K562 (cell line): ENCODE measurements around the gene TRIM3. TPM values are rescaled to one million over a fixed set of nuclear protein-coding genes. Genes with fewer than 3 reads are reported as not detected.

Experiments used
- ATAC-seq: fragments of 200-7000 bp; cut with Tn5 transposase; 3 replicates; pipeline ENCODE4 v1.9.1; 2020; ENCODE audit warnings: moderate library complexity
- BruUV-seq: library from RNA; stranded (reverse); fragments of 400-500 nt; replicated peaks from 2 replicates; lab custom pipeline; 2021; lab: Mats Ljungman, UMichigan
- CTCF ChIA-PET: fragments of 300-600 bp; formaldehyde crosslinking; extraction: SDS; loops from one replicate; lab custom pipeline; 2021; ENCODE audit warnings: low intra/inter-chr PET ratio; lab: Yijun Ruan, JAX
- POLR2A ChIA-PET: fragments of 300-600, 350-650 bp; sonication (Branson Sonifier 250); formaldehyde crosslinking; extraction: SDS; loops from one replicate; lab custom pipeline; 2021; ENCODE audit warnings: antibody characterized with exemption, inconsistent platforms; lab: Yijun Ruan, JAX
- DNase-seq, 4 experiments: peaks; one replicate each; pipeline versions ENCODE4 v3.0.0 to v3.0.0-alpha.2; 2011 to 2018; ENCODE audit warnings: low spot score in 3 of 4, mixed read lengths in 3 of 4; ENCODE audit errors: extremely low read depth in 1 of 4
- FAIRE-seq: peaks from 2 replicates; lab custom pipeline; 2011; peaks lifted over from hg19 to GRCh38; lab: Jason Lieb, UNC
- H2AFZ ChIP-seq: 2 replicates; pipeline ENCODE4 v1.6.0; 2011; ENCODE audit warnings: low read depth, low read length, control low read depth, inconsistent platforms
- H3K27ac ChIP-seq: fragments of 200-600 bp; 3 replicates; pipeline ENCODE4 v1.8.0; 2011; ENCODE audit warnings: low read depth, mild to moderate bottlenecking, control low read depth, inconsistent platforms, low read length, moderate library complexity, mixed read lengths; ENCODE audit errors: extremely low read depth
- H3K27me3 ChIP-seq, 2 experiments: fragments of 300-600 bp in 1 of 2; 2 replicates in 1 of 2; 3 replicates in 1 of 2; pipeline versions ENCODE4 v1.6.0 to v1.8.0; 2011; ENCODE audit warnings: inconsistent platforms in 2 of 2, low read length in 2 of 2, mild to moderate bottlenecking in 1 of 2, mixed read lengths in 1 of 2, moderate library complexity in 1 of 2; ENCODE audit not compliant: control insufficient read depth in 2 of 2, insufficient read depth in 2 of 2
- H3K36me3 ChIP-seq: fragments of 300-600 bp; 3 replicates; pipeline ENCODE4 v1.8.0; 2011; ENCODE audit warnings: mild to moderate bottlenecking, low read length, inconsistent platforms; ENCODE audit not compliant: control insufficient read depth, insufficient read depth
- H3K4me1 ChIP-seq, 2 experiments: fragments of 200-600 bp in 1 of 2; replicated peaks in 1 of 2; 2 replicates in 1 of 2; 3 replicates in 1 of 2; pipeline versions ENCODE4 v1.5.1 to v1.8.0; 2011; ENCODE audit warnings: inconsistent platforms in 2 of 2, low read length in 2 of 2, mild to moderate bottlenecking in 1 of 2, mixed read lengths in 1 of 2, moderate library complexity in 1 of 2; ENCODE audit not compliant: control insufficient read depth in 2 of 2, insufficient read depth in 2 of 2
- H3K4me2 ChIP-seq: 2 replicates; pipeline ENCODE4 v1.6.1; 2011; ENCODE audit warnings: low read length, control low read depth, inconsistent platforms, mixed read lengths; ENCODE audit not compliant: insufficient read depth
- H3K4me3 ChIP-seq: fragments of 200-600 bp; sonication (generic), shearing (Covaris generic); 2 replicates; pipeline ENCODE4 v1.5.1; 2016; ENCODE audit warnings: control low read depth, inconsistent platforms
- H3K79me2 ChIP-seq: fragments of 200-600 bp; 3 replicates; pipeline ENCODE4 v1.8.0; 2011; ENCODE audit warnings: low read length, inconsistent platforms; ENCODE audit not compliant: control insufficient read depth, insufficient read depth
- H3K9ac ChIP-seq, 2 experiments: 2 replicates each; pipeline versions ENCODE4 v1.6.0 to v1.6.1; 2011; ENCODE audit warnings: low read depth in 2 of 2, low read length in 2 of 2, control low read depth in 1 of 2, inconsistent platforms in 1 of 2, mild to moderate bottlenecking in 1 of 2, mixed read lengths in 1 of 2; ENCODE audit not compliant: insufficient read depth in 1 of 2
- H3K9me1 ChIP-seq: one replicate; pipeline ENCODE4 v1.6.0; 2011; ENCODE audit warnings: inconsistent platforms, mild to moderate bottlenecking, low read length, moderate library complexity; ENCODE audit not compliant: control insufficient read depth, insufficient read depth
- H3K9me3 ChIP-seq: replicated peaks from 2 replicates; pipeline ENCODE4 v1.5.1; 2011; ENCODE audit warnings: low read depth, low read length, inconsistent platforms; ENCODE audit not compliant: control insufficient read depth, insufficient read depth
- H4K20me1 ChIP-seq: replicated peaks from 2 replicates; pipeline ENCODE4 v1.6.1; 2011; ENCODE audit warnings: low read length, inconsistent platforms, mixed read lengths; ENCODE audit not compliant: control insufficient read depth, insufficient read depth
- CHAMP1 ChIP-seq: fragments of 450-650 bp; IDR thresholded peaks from 2 replicates; pipeline ENCODE4 v1.6.1; 2016; ENCODE audit warnings: mild to moderate bottlenecking
- CHCHD3 ChIP-seq: fragments of 250-450 bp; sonication (Bioruptor Pico); IDR thresholded peaks from 2 replicates; pipeline ENCODE4 v2.1.2; 2022; ENCODE audit warnings: mild to moderate bottlenecking
- EWSR1 ChIP-seq: fragments of 450-650 bp; IDR thresholded peaks from 2 replicates; pipeline ENCODE4 v1.6.1; 2018; ENCODE audit warnings: borderline replicate concordance, mild to moderate bottlenecking, low read depth, moderate library complexity; ENCODE audit not compliant: partially characterized antibody
- HOMEZ ChIP-seq: fragments of 250-450 bp; sonication (Bioruptor Pico); IDR thresholded peaks from 2 replicates; pipeline ENCODE4 v1.4.0; 2020; ENCODE audit warnings: mild to moderate bottlenecking, moderate library complexity
- MAZ ChIP-seq, 2 experiments: fragments of 450-650 bp in 1 of 2; sonication (generic) in 1 of 2; formaldehyde crosslinking; IDR thresholded peaks in 1 of 2; conservative IDR thresholded peaks in 1 of 2; 2 replicates each; pipeline versions ENCODE4 v1.4.0 to v1.5.0; 2020; ENCODE audit warnings: mild to moderate bottlenecking in 1 of 2, missing genetic modification reagents in 1 of 2
- MTF1 ChIP-seq: fragments of 250-450 bp; sonication (Bioruptor Pico); IDR thresholded peaks from 2 replicates; pipeline ENCODE4 v1.9.0; 2021; ENCODE audit warnings: moderate library complexity, mild to moderate bottlenecking, inconsistent platforms, borderline replicate concordance
- NEUROD1 ChIP-seq: fragments of 150-350 bp; IDR thresholded peaks from 2 replicates; pipeline ENCODE4 v1.6.1; 2014; ENCODE audit warnings: borderline replicate concordance, low read length, low read depth; ENCODE audit not compliant: partially characterized antibody
- ZBTB11 ChIP-seq, 3 experiments: fragments of 200-800 bp in 1 of 3; fragments of 250-450 bp in 1 of 3; fragments of 450-650 bp in 1 of 3; sonication (Bioruptor Pico) in 1 of 3; sonication (Bioruptor generic) in 1 of 3; formaldehyde crosslinking in 1 of 3; IDR thresholded peaks; 2 replicates each; pipeline versions ENCODE4 v1.6.1 to v1.8.0; 2016 to 2022; ENCODE audit warnings: mild to moderate bottlenecking in 2 of 3, missing genetic modification characterization in 2 of 3, missing compliant biosample characterization in 1 of 3, moderate library complexity in 1 of 3
- ZBTB49 ChIP-seq: sonication (generic); formaldehyde crosslinking; IDR thresholded peaks from 2 replicates; pipeline ENCODE4 v1.8.0; 2022; ENCODE audit warnings: missing genetic modification reagents, mild to moderate bottlenecking, borderline replicate concordance
- ZBTB8A ChIP-seq: fragments of 450-650 bp; IDR thresholded peaks from 2 replicates; pipeline ENCODE4 v1.6.1; 2018; ENCODE audit warnings: mild to moderate bottlenecking, moderate library complexity; ENCODE audit not compliant: partially characterized antibody
- ZNF766 ChIP-seq: fragments of 200-800 bp; sonication (Bioruptor generic); conservative IDR thresholded peaks from 2 replicates; pipeline ENCODE4 v1.6.1; 2016; ENCODE audit warnings: missing genetic modification characterization, missing compliant biosample characterization
- WGBS: fragments of 100-300 bp; shearing (Covaris generic); methylation state at CpG from one replicate; pipeline ENCODE4 v1.1.6; 2016; ENCODE audit warnings: low coverage, mixed read lengths; ENCODE audit not compliant: insufficient coverage; ENCODE audit errors: missing lambda C conversion rate; 5-methylcytosine and 5-hydroxymethylcytosine counted together
- in situ Hi-C: fragments of 300-500 bp; cut with MboI; formaldehyde crosslinking; loops from 4 replicates; pipeline ENCODE4 v1.15.0; 2018; ENCODE audit warnings: inconsistent platforms, mixed read lengths
- intact Hi-C: fragments of 100-400 bp; cut with micrococcal nuclease; formaldehyde crosslinking; loops from 2 replicates; pipeline ENCODE4 v1.14.2; 2022
- polyA plus RNA-seq, 8 experiments: library from polyadenylated mRNA; depleted of rRNA in 4 of 8; stranded (reverse) in 5 of 8; unstranded in 3 of 8; fragments of >200 nt; fragmentation: Nextera tagmentation in 2 of 8; fragmentation: Illumina TruSeq in 1 of 8; extraction: Ambion mirVana in 2 of 8; extraction: Trizol in 1 of 8; gene quantifications; 2 replicates each; pipeline versions ENCODE4 v1.2.1 to v1.2.3, GENCODE V29; 2011 to 2014; ENCODE audit warnings: inconsistent platforms in 1 of 8, missing spikeins in 1 of 8
- total RNA-seq, 7 experiments: library from RNA; depleted of rRNA in 6 of 7; stranded (reverse); fragments of >200 nt in 6 of 7; fragmentation: Illumina TruSeq in 2 of 7; extraction: Trizol in 2 of 7; gene quantifications; 2 replicates each; pipeline versions ENCODE4 v1.2.1 to v1.2.3, GENCODE V29; 2011 to 2021; ENCODE audit warnings: low replicate concordance in 1 of 7

TRIM3 gene
- total and polyA plus RNA-seq, 9 of the 15 experiments (the other 6 are each of a cell fraction or from before 2014, with no cell fraction given), result 0.45 to 9.2 (median 4.7) TPM

- peaks cover 0 to 12% of the 10 kb centered on the region in 2 experiments; a peak in 3 of 5 replicates for H3K4me1 ChIP-seq
- in situ Hi-C loops (no loop called here), intact Hi-C loops (no loop called here)
- DNase-seq, result no peak
- no peak overlapping the region for H2AFZ ChIP-seq
- H3K4me2 ChIP-seq, result no peak overlapping the region
- H3K36me3 ChIP-seq, result no peaks in the 10 kb centered on the region
- H3K9me3 ChIP-seq, result no peaks in the 10 kb centered on the region
- H3K27ac ChIP-seq, result no peak overlapping the region
- 0% methylated on average over 2 of the region's 2 CpGs for WGBS
- H3K9me1 ChIP-seq, result no peaks in the 10 kb centered on the region
- FAIRE-seq, result no peak
- H3K79me2 ChIP-seq, result no peaks in the 10 kb centered on the region
- no TSS peak for BruUV-seq
- no peak overlapping the region for H3K4me3 ChIP-seq
- POLR2A ChIA-PET, result no interaction called here
- H3K27me3 ChIP-seq, result peaks cover 20 to 56% of the 10 kb centered on the region in 2 experiments; a peak in 4 of 5 replicates
- 0 out of 2 replicates have a peak, but pooled peaks cover 3% of the 10 kb centered on the region for H4K20me1 ChIP-seq
- CTCF ChIA-PET, result no interaction called here
- no peak overlapping the region for H3K9ac ChIP-seq
- ATAC-seq, result no peak
- TF ChIP-seq MAZ (CRISPR knock-in tag; conservative IDR thresholded peaks at IDR 0.05 in 1 of 2, IDR thresholded peaks at IDR 0.05 in 1 of 2), result no peak
- no peak for TF ChIP-seq EWSR1
- TF ChIP-seq MTF1, result no peak
- no peak for TF ChIP-seq HOMEZ (CRISPR knock-in tag)
- TF ChIP-seq NEUROD1, result no peak
- no peak for TF ChIP-seq CHCHD3 (CRISPR knock-in tag)
- TF ChIP-seq ZBTB8A, result no peak
- no peak for TF ChIP-seq ZBTB11 (CRISPR knock-in tag; IDR thresholded peaks at IDR 0.05)
- no peak for TF ChIP-seq ZNF766 (CRISPR knock-in tag)
- TF ChIP-seq CHAMP1, result no peak
- no peak for TF ChIP-seq ZBTB49
These were observed 67.4 kb downstream of the TRIM3 start for GRCh38 chr11:6406370-6406769.
